PC-9 (cell line): ENCODE measurements around the gene MAP7D2. TPM values are rescaled to one million over a fixed set of nuclear protein-coding genes. Genes with fewer than 3 reads are reported as not detected.

Source experiments
- BruUV-seq: library from RNA; stranded (reverse); fragments of 400-500 nt; replicated peaks from 2 replicates; lab custom pipeline; 2021; lab: Mats Ljungman, UMichigan
- CTCF ChIA-PET: fragments of 300-600 bp; sonication (Branson Sonifier 250); formaldehyde crosslinking; loops from one replicate; lab custom pipeline; 2022; ENCODE audit warnings: antibody characterized with exemption; lab: Charles Lee
- POLR2A ChIA-PET: fragments of 300-600 bp; sonication (Branson Sonifier 250); formaldehyde crosslinking; loops from one replicate; lab custom pipeline; 2022; ENCODE audit warnings: antibody characterized with exemption; ENCODE audit not compliant: unreplicated experiment; lab: Charles Lee
- DNase-seq, 2 experiments: peaks; one replicate each; pipeline versions ENCODE4 v3.0.0 to v3.0.0-alpha.2; 2015 to 2022; ENCODE audit warnings: mixed read lengths in 1 of 2
- H2AFZ ChIP-seq: fragments of 200-600 bp; sonication (generic); 2 replicates; pipeline ENCODE4 v1.8.1; 2017; ENCODE audit warnings: antibody characterized with exemption
- H3F3A ChIP-seq: fragments of 200-600 bp; sonication (generic); 2 replicates; pipeline ENCODE4 v1.8.1; 2017; ENCODE audit warnings: antibody characterized with exemption, mild to moderate bottlenecking, low read depth; ENCODE audit not compliant: insufficient read depth
- H3K27ac ChIP-seq: fragments of 200-600 bp; sonication (generic); 2 replicates; pipeline ENCODE4 v1.6.1; 2016; ENCODE audit warnings: mixed run types
- H3K27me3 ChIP-seq: fragments of 200-600 bp; sonication (generic); 2 replicates; pipeline ENCODE4 v1.6.1; 2016; ENCODE audit warnings: low read depth, mixed run types; ENCODE audit not compliant: insufficient read depth
- H3K36me3 ChIP-seq: fragments of 200-600 bp; sonication (generic); 2 replicates; pipeline ENCODE4 v1.6.1; 2016; ENCODE audit warnings: low read depth, mixed run types
- H3K4me1 ChIP-seq: fragments of 200-600 bp; sonication (generic); replicated peaks from 2 replicates; pipeline ENCODE4 v1.6.1; 2016; ENCODE audit warnings: mixed run types; ENCODE audit not compliant: insufficient read depth
- H3K4me2 ChIP-seq: fragments of 200-600 bp; sonication (generic); 2 replicates; pipeline ENCODE4 v1.6.1; 2017; ENCODE audit warnings: mixed run types
- H3K4me3 ChIP-seq: fragments of 200-600 bp; sonication (generic); 2 replicates; pipeline ENCODE4 v1.6.1; 2016; ENCODE audit warnings: mixed run types
- H3K79me2 ChIP-seq: fragments of 200-600 bp; sonication (generic); 2 replicates; pipeline ENCODE4 v1.6.1; 2017; ENCODE audit warnings: low read depth, mixed run types
- H3K9me2 ChIP-seq: fragments of 200-600 bp; sonication (generic); 2 replicates; pipeline ENCODE4 v1.8.1; 2017; ENCODE audit warnings: mild to moderate bottlenecking; ENCODE audit not compliant: insufficient read depth
- H3K9me3 ChIP-seq: fragments of 200-600 bp; sonication (generic); 2 replicates; pipeline ENCODE4 v1.8.1; 2016; ENCODE audit warnings: low read depth; ENCODE audit not compliant: insufficient read depth
- H4K20me1 ChIP-seq: fragments of 200-600 bp; sonication (generic); 2 replicates; pipeline ENCODE4 v1.8.1; 2017; ENCODE audit not compliant: insufficient read depth
- CTCF ChIP-seq: fragments of 200-600 bp; sonication (generic); conservative IDR thresholded peaks from 2 replicates; pipeline ENCODE4 v1.6.1; 2017; ENCODE audit warnings: mixed run types, antibody characterized with exemption, mild to moderate bottlenecking, moderate library complexity
- EZH2 ChIP-seq: fragments of 200-600 bp; sonication (generic); IDR thresholded peaks from 2 replicates; pipeline ENCODE4 v1.8.0; 2017; ENCODE audit warnings: antibody characterized with exemption, low read depth
- intact Hi-C: fragments of 100-400 bp; cut with micrococcal nuclease; formaldehyde crosslinking; loops from one replicate; pipeline ENCODE4 v1.10.0; 2022; ENCODE audit not compliant: unreplicated experiment
- total RNA-seq: library from RNA; stranded (reverse); gene quantifications from 2 replicates; pipeline ENCODE4 v1.2.3, GENCODE V29; 2021

Gene MAP7D2
- total RNA-seq, 1 experiment from 2014 or later = not detected

DNA sequence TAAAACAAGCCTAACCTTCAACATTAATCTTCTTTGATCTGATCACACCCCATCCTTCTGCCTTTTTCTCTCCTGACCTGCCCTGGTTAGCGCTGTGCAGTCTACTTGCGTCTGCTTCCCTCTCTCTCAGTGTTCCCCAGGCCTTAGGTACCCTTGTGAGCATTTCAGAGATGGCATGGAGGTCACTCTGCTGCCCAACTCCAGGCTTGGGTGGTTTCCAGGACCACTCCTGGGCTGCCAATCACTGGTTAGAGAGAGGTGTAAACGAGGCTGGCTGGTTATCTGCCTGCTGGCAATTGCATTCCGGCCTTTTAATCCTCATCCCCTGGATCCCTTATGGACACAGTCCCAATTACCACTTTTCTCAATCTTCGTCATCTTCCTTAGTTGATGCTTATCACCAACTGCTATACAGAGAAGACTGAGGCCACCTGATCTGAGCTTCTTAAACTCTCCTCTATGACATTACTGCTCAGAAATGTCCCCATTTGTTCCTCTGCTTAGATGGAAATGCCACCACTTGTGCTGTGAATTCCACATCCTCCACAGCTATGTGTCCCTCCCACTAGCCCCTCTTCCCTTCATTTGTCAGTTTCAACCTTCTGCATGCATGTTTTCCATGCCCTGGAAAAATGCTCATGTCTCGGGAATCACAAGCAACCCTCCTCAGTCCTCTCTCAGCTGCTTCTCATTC, 96.9 kb downstream of the MAP7D2 start:
- no peaks in the 10 kb centered on the region for H3K27me3 ChIP-seq
- no peak overlapping the region for H2AFZ ChIP-seq
- H3K27ac ChIP-seq = no peak overlapping the region
- H3K79me2 ChIP-seq = no peaks in the 10 kb centered on the region
- H3K9me3 ChIP-seq = no peaks in the 10 kb centered on the region
- CTCF ChIA-PET = no interaction called here
- H3K4me3 ChIP-seq = no peak overlapping the region
- H3K4me1 ChIP-seq = no peaks in the 10 kb centered on the region
- H3K4me2 ChIP-seq = no peak overlapping the region
- no TSS peak for BruUV-seq
- POLR2A ChIA-PET = no interaction called here
- DNase-seq = no peak
- intact Hi-C loops = no loop called here
- H4K20me1 ChIP-seq = no peaks in the 10 kb centered on the region
- H3K36me3 ChIP-seq = no peaks in the 10 kb centered on the region
- no peaks in the 10 kb centered on the region for H3K9me2 ChIP-seq
- no peak for TF ChIP-seq CTCF
- no peaks in the 10 kb centered on the region for H3F3A ChIP-seq

- no peak for DNase-seq
- no peaks in the 10 kb centered on the region for H3K9me3 ChIP-seq
- no peaks in the 10 kb centered on the region for H3K9me2 ChIP-seq
- no peaks in the 10 kb centered on the region for H3K27me3 ChIP-seq
- H3K4me2 ChIP-seq = no peak overlapping the region
- H4K20me1 ChIP-seq = no peaks in the 10 kb centered on the region
- H3K79me2 ChIP-seq = no peaks in the 10 kb centered on the region
- H3K36me3 ChIP-seq = no peaks in the 10 kb centered on the region
- ChIA-PET POLR2A (no interaction called here), CTCF (no interaction called here)
- no peak overlapping the region for H3K27ac ChIP-seq
- H3F3A ChIP-seq = no peaks in the 10 kb centered on the region
- BruUV-seq = no TSS peak
- H2AFZ ChIP-seq = no peak overlapping the region
- intact Hi-C loops = no loop called here
- TF ChIP-seq CTCF = no peak
- TF ChIP-seq EZH2 = no peak
- no peak overlapping the region for H3K4me3 ChIP-seq
- no peaks in the 10 kb centered on the region for H3K4me1 ChIP-seq
Measured at GRCh38 chrX:20016616-20016945, 100.1 kb downstream of the MAP7D2 start.

DNA sequence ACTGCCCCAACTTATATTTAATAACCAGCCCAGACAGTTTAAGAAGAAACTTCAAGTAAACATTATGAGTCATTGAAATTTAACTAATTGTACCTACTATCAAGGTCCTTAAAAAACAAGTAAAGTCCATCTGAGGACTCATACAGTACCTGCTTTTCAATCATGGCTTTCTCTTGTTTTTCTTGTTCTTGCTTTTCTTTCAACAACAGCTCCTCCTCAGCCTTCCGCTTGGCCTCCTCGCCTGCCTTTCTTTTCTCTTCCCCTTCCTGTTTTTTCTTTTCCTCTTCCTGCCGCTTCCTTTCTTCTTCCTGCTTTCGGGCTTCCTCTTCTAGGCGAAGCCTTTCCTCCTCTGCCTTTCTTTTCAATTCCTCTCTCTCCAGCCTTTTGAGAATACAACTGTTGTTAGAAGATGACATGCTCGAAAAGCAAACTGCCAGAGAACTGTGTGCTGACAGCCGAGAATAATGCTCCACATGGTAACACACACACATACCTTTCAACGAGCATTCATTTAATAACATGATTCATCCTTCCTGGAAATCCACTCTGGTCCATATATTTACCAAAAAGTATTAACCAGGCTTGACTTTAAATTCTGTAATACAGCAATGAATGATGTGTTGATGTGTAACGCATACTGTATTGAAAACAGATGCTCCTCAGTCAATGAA, 100.6 kb downstream of the MAP7D2 start:
- no peak overlapping the region for H2AFZ ChIP-seq
- no TSS peak for BruUV-seq
- H3K36me3 ChIP-seq = no peaks in the 10 kb centered on the region
- POLR2A ChIA-PET = no interaction called here
- TF ChIP-seq EZH2 (no peak), CTCF (no peak)
- DNase-seq = no peak
- H3K9me3 ChIP-seq = no peaks in the 10 kb centered on the region
- H3K9me2 ChIP-seq = no peaks in the 10 kb centered on the region
- intact Hi-C loops = no loop called here
- no peaks in the 10 kb centered on the region for H3K4me1 ChIP-seq
- H3F3A ChIP-seq = no peaks in the 10 kb centered on the region
- H3K79me2 ChIP-seq = no peaks in the 10 kb centered on the region
- H3K27ac ChIP-seq = no peak overlapping the region
- H4K20me1 ChIP-seq = no peaks in the 10 kb centered on the region
- no peaks in the 10 kb centered on the region for H3K27me3 ChIP-seq
- no peak overlapping the region for H3K4me2 ChIP-seq
- no peak overlapping the region for H3K4me3 ChIP-seq
- CTCF ChIA-PET = no interaction called here
